ENCODE measurements around the gene PEAK3. TPM values are rescaled to one million over a fixed set of nuclear protein-coding genes. Genes with fewer than 3 reads are reported as not detected.

Gene PEAK3
- total RNA-seq, 1 donor from 2014 or later, result not detected

DNA sequence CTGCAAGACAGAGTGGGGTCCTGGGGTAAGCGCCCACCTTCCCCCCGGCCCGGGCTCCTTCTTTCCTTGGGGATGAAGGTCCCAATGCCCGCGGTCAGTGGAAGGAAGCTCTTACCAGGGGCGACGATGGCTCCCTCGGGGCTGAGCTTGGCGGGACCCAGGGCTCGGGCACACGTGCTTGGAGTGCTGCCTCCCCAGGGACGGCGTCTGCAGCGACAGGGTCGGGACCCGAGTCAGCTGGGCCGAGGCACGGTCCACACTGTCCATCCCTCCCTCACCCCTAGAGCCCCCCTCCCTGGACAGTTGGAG is 29.2 kb downstream of the PEAK3 start:
- no peak for DNase-seq (ENCODE audit: extremely low read depth, low read depth, low spot score)

- DNase-seq (ENCODE audit: extremely low read depth, low read depth, low spot score), result no peak
Observed at GRCh38 chr19:2252055-2252796, 29.7 kb downstream of the PEAK3 start.

- DNase-seq (ENCODE audit: extremely low read depth, low read depth, low spot score), result no peak
Observed at GRCh38 chr19:2251106-2252054, 30.6 kb downstream of the PEAK3 start.

DNA sequence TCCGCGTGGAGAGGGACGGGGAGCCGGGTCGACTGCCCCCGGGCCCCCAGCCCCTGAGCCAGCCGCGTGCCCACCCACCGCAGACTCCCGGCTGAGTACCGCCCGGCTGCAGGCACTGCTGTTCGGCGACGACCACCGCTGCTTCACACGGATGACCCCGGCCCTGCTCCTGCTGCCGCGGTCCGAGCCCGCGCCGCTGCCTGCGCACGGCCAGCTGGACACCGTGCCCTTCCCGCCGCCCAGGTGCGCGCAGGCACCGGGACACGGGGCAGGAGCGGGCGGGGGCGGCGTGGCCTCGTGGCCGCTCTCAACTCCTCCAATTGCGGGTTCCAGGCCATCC is 31.2 kb downstream of the PEAK3 start:
- DNase-seq (ENCODE audit: extremely low read depth, low read depth, low spot score), result no peak

- no peak for DNase-seq (ENCODE audit: extremely low read depth, low read depth, low spot score)
Observed at GRCh38 chr19:2249880-2250765, 31.9 kb downstream of the PEAK3 start.

DNA sequence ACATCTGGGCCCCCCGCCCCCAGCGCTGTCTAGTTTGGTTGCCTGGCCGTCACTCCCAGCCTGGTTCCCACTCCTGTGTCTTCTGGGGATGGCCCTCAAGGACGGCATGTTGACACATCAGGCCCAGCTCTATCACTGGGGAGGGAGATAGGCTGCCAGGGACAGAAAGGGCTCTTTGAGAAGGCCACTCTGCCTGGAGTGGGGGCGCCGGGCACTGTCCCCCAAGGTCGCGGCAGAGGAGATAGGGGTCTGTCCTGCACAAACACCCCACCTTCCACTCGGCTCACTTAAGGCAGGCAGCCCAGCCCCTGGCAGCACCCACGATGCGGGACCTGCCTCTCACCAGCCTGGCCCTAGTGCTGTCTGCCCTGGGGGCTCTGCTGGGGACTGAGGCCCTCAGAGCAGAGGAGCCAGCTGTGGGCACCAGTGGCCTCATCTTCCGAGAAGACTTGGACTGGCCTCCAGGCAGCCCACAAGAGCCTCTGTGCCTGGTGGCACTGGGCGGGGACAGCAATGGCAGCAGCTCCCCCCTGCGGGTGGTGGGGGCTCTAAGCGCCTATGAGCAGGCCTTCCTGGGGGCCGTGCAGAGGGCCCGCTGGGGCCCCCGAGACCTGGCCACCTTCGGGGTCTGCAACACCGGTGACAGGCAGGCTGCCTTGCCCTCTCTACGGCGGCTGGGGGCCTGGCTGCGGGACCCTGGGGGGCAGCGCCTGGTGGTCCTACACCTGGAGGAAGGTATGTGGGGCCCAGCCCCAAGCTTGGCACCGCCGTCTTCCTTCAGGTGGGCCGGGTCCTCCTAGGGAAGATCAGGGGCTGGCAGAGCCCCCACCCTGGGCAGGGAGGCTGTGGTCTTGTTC is 32.7 kb downstream of the PEAK3 start, which contains the start of gene AMH:
Gene AMH, plus strand, starts transcription at position 314 of the 857 bp plus-strand sequence. Its CDS starts 10 bp downstream, at position 324.
- DNase-seq (ENCODE audit: extremely low read depth, low read depth, low spot score), result no peak

DNA sequence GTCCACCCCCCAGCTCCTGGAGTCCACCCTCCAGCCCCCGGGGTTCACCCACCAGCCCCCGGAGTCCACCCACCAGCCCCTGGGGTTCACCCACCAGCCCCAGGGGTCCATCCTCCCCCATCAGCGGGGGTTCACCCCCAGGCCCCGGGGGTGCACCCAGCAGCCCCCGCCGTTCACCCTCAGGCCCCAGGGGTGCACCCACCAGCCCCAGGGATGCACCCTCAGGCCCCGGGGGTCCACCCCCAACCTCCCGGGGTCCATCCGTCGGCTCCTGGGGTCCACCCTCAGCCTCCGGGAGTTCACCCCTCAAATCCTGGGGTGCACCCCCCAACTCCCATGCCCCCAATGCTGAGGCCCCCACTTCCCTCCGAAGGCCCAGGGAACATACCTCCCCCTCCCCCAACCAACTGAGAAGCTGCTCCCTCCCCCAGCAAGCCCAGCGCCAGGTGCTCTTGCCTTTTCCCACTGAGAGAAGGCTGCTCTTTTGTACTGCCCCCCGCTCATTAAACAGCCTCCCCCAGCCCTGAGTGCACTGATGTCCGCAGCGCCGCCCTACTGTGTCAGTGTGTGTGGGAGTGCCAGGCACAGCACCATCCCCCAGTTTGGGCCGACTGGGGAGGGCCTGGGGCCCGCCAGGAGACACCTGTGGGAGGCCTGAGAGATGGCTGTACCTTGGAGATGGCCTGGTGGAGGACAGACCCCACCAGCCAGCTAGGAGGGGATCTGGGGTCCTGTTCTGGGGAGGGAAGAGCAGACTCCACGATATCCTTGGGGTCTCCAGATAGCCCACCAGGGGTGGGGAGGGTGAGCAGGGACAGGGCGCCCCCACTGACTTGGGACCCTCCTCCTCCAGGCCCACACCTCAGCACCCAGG is 33.6 kb downstream of the PEAK3 start:
- no peak for DNase-seq (ENCODE audit: extremely low read depth, low read depth, low spot score)

GRCh38 chr19:2247433-2248101 is 34.4 kb downstream of the PEAK3 start:
- no peak for DNase-seq (ENCODE audit: extremely low read depth, low read depth, low spot score)

- DNase-seq (ENCODE audit: extremely low read depth, low read depth, low spot score), result no peak
Observed at GRCh38 chr19:2246801-2247361, 35.1 kb downstream of the PEAK3 start.

- DNase-seq (ENCODE audit: extremely low read depth, low read depth, low spot score), result no peak
Observed at GRCh38 chr19:2246014-2246620, 35.9 kb downstream of the PEAK3 start.

DNA sequence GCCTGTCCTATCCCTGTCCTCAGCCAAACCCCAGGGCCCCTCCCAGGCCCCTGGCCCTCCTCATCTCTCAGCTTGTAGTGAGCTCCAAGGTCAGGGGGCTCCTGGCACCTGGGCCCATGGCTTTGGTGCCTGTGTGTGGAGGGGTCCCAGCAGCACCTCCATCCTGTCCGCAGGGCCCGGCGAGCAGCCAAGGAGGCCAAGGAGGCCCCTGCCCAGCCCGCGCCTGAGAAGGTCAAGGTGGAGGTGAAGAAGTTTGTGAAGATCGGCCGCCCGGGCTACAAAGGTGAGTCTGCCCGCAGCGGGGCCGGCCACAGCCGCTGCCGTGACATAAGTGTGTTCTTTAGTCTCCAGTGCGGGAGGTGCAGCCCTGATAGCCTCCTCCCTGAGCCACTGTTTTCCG is 36.7 kb downstream of the PEAK3 start:
- no peak for DNase-seq (ENCODE audit: extremely low read depth, low read depth, low spot score)

GRCh38 chr19:2244486-2244885 is 37.5 kb downstream of the PEAK3 start:
- DNase-seq (ENCODE audit: extremely low read depth, low read depth, low spot score), result no peak

DNA sequence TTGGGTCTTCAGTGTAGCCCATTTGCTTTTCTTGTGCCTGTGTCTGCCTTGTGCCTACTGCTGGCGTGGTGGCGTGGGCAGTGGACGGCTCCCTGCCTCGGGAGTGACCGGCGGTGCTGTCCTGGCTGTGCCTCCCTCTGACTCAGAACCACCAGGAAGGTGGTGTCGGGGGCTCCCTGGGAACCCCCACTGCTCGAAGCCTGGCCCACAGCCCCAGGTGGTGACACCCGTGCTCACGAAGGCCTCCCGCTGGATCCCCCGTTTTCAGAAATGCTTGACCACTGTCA is 37.9 kb downstream of the PEAK3 start:
- no peak for DNase-seq (ENCODE audit: extremely low read depth, low read depth, low spot score)

DNA sequence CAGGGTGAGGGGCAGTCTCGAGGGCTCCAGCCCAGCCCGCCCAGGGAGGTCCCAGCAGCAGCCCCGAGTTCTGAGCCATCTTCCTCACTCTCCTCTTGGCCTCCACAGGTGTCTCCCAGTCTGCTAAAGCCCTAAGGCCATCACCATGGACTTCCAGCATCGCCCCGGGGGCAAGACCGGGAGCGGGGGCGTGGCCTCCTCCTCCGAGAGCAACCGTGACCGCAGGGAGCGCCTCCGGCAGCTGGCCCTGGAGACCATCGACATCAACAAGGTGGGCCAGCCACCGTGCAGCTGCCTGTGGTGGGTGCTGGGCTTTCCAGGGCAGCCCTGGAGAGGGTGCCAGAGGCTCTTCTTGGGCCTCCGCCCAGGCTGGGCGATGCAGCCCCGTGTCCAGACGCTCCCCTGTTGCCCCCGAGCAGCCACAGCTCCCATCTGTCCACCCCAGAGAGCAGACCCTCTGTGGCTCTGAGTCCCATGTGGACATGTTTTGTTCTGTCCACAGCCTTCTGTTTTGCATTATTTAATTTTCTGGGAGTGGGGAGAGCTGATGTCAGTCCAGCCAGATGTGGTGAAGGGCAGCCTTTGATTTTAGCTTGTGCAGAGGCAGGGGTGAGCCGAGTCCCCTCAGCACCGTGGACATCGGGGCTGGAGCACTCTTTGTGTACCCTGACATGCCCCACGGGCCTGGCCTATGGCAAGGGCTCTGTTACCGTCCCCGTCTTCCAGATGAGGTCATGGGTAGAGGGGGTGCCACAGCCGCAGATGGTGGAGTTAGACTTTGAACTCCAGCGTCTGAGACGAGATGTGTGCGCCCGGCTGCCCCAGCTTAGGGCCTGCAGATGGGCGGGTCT is 38.5 kb downstream of the PEAK3 start:
- DNase-seq (ENCODE audit: extremely low read depth, low read depth, low spot score), result no peak

GRCh38 chr19:2242816-2243215 is 39.2 kb downstream of the PEAK3 start:
- DNase-seq (ENCODE audit: extremely low read depth, low read depth, low spot score), result no peak

GRCh38 chr19:2242092-2242537 is 39.9 kb downstream of the PEAK3 start:
- no peak for DNase-seq (ENCODE audit: extremely low read depth, low read depth, low spot score)
